HepG2 (cell line): ENCODE measurements around the gene NOL4L. TPM values are rescaled to one million over a fixed set of nuclear protein-coding genes. Genes with fewer than 3 reads are reported as not detected.

ENCODE experiments used
- ARID5B ChIP-seq: IDR thresholded peaks from 2 replicates; pipeline ENCODE4 v1.4.0; 2020; ENCODE audit warnings: mild to moderate bottlenecking, missing genetic modification reagents
- CHD2 ChIP-seq: IDR thresholded peaks from 2 replicates; pipeline ENCODE4 v1.6.1; 2011; ENCODE audit warnings: low read depth, low read length, improper control_type of control experiment
- EZH2 ChIP-seq: conservative IDR thresholded peaks from 2 replicates; pipeline ENCODE4 v1.6.1; 2012; ENCODE audit warnings: mild to moderate bottlenecking, low read depth, low read length, moderate library complexity
- KMT2B ChIP-seq: IDR thresholded peaks from 2 replicates; pipeline ENCODE4 v1.6.1; 2016; ENCODE audit warnings: missing genetic modification reagents, missing compliant biosample characterization
- MBD4 ChIP-seq: IDR thresholded peaks from 2 replicates; pipeline ENCODE4 v1.6.1; 2012; ENCODE audit warnings: low read length, inconsistent platforms, borderline replicate concordance
- NFE2L2 ChIP-seq: fragments of 150-350 bp; IDR thresholded peaks from 2 replicates; pipeline ENCODE4 v1.6.1; 2014; ENCODE audit warnings: low read length
- ONECUT2 ChIP-seq: sonication (generic); formaldehyde crosslinking; IDR thresholded peaks from 2 replicates; pipeline ENCODE4 v1.4.0; 2020; ENCODE audit warnings: missing genetic modification reagents
- PRDM10 ChIP-seq: sonication (generic); formaldehyde crosslinking; IDR thresholded peaks from 2 replicates; pipeline ENCODE4 v1.4.0; 2020; ENCODE audit warnings: low read depth, missing genetic modification reagents
- SMYD3 ChIP-seq: sonication (generic); formaldehyde crosslinking; IDR thresholded peaks from 2 replicates; pipeline ENCODE4 v1.8.1; 2023; ENCODE audit warnings: mild to moderate bottlenecking, missing genetic modification reagents
- SRSF9 ChIP-seq: fragments of 200-400 bp; formaldehyde crosslinking; IDR thresholded peaks from 2 replicates; pipeline ENCODE4 v1.6.1; 2018; ENCODE audit warnings: borderline replicate concordance, mild to moderate bottlenecking, low read depth, low read length; ENCODE audit not compliant: insufficient read depth, poor library complexity, severe bottlenecking
- TP53 ChIP-seq: sonication (generic); formaldehyde crosslinking; conservative IDR thresholded peaks from 2 replicates; pipeline ENCODE4 v1.4.0; 2020; ENCODE audit warnings: missing genetic modification reagents
- XBP1 ChIP-seq: sonication (generic); formaldehyde crosslinking; IDR thresholded peaks from 2 replicates; pipeline ENCODE4 v1.5.0; 2020; ENCODE audit warnings: missing genetic modification reagents
- ZMYM3 ChIP-seq: sonication (generic); formaldehyde crosslinking; IDR thresholded peaks from 2 replicates; pipeline ENCODE4 v1.5.1; 2020; ENCODE audit warnings: mild to moderate bottlenecking, missing genetic modification reagents
- ZNF30 ChIP-seq: sonication (generic); formaldehyde crosslinking; IDR thresholded peaks from 2 replicates; pipeline ENCODE4 v1.5.0; 2020; ENCODE audit warnings: mild to moderate bottlenecking, missing genetic modification reagents
- ZNF563 ChIP-seq: sonication (generic); formaldehyde crosslinking; IDR thresholded peaks from 2 replicates; pipeline ENCODE4 v1.8.0; 2022; ENCODE audit warnings: mild to moderate bottlenecking, moderate library complexity, missing genetic modification reagents
- ZNF639 ChIP-seq: conservative IDR thresholded peaks from 2 replicates; pipeline ENCODE4 v1.6.1; 2018; ENCODE audit warnings: missing genetic modification reagents
- ZSCAN29 ChIP-seq: sonication (generic); formaldehyde crosslinking; conservative IDR thresholded peaks from 2 replicates; pipeline ENCODE4 v1.4.0; 2020; ENCODE audit warnings: mild to moderate bottlenecking, missing genetic modification reagents
- polyA plus RNA-seq, 8 experiments: library from polyadenylated mRNA; depleted of rRNA in 3 of 8; stranded (reverse) in 7 of 8; unstranded in 1 of 8; fragments of >200 nt; fragmentation: Illumina TruSeq in 4 of 8; extraction: Trizol in 4 of 8; gene quantifications; 2 replicates each; pipeline versions ENCODE4 v1.2.1 to v1.2.3, GENCODE V29; 2011 to 2016; ENCODE audit warnings: low read depth in 4 of 8, missing spikeins in 1 of 8, mixed read lengths in 1 of 8; ENCODE audit not compliant: insufficient read depth in 1 of 8
- total RNA-seq, 5 experiments: library from RNA; depleted of rRNA; stranded (reverse); fragments of >200 nt; fragmentation: Illumina TruSeq; extraction: Trizol; gene quantifications; 2 replicates each; pipeline ENCODE4 v1.2.3, GENCODE V29; 2016; ENCODE audit warnings: low read depth in 1 of 5
- TF ChIP-seq, protein P1 (sequence below): sonication (generic); formaldehyde crosslinking; IDR thresholded peaks from 2 replicates; pipeline ENCODE4 v1.5.1; 2020; ENCODE audit warnings: missing genetic modification reagents, mild to moderate bottlenecking, borderline replicate concordance

NOL4L gene
- total and polyA plus RNA-seq, 2 of the 13 experiments (the other 11 are each of a cell fraction or from before 2014, with no cell fraction given): 16.6 to 35.4 TPM

DNA sequence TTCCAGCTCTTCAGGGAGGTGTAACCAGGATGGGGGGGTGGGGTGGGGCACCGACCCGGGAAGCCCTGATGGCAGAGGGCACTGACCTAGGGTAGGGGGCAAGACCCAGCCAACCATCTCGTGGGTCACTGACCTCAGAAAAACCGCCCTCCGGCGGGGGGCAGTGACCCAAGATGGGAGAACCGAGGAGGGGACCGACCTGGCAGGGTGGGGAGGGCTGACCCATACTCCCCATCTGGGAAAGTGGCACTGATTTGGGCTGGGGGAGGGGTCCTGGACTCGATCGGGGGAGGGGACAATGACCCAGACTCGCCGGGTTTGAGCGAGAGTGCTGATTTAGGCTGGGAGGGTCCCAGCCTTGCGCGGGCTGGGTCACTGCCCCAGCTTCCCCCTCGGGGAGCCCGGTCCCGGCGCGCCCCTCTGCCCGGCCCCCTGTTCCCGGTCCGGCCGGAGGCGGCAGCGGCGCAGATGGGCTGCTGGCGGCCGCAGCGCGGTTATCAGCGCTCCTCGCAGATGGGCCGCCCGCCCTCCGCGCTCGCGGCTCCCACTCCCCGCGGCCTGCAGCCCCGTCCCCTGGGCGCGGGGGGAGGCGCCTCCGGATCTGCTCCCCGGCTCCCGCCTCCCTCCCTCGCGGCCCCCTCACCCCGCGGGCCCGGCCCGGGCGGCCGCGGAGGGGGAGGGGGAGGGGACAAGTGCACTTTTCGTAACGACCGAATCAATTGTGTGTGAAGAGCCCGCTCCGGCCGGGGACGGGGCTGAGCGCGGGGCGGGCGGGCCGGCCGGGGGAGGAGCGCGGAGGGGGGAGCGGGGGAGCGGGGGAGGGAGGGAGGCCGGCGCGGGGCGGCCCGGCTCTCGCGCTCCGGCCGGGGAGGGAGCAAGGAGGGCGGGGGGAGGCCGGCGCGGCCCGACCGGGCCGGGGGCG lies 2.2 kb downstream of the NOL4L start (continued):
- TF ChIP-seq ZNF30 (0 out of 2 replicates have a peak, but pooled peaks have one; percentile 86), MBD4 (no peak), ZMYM3 (CRISPR knock-in tag) (no peak), ZSCAN29 (CRISPR knock-in tag) (no peak; the same call in 1 of the 2 replicates), ZNF563 (CRISPR knock-in tag) (peak; percentile 83), SMYD3 (CRISPR knock-in tag) (no peak), PRDM10 (CRISPR knock-in tag) (no peak), ARID5B (CRISPR knock-in tag) (peak; percentile 26; the same call in 1 of the 2 replicates), CHD2 (no peak), NFE2L2 (no peak), ZNF639 (CRISPR knock-in tag) (peak; percentile 93; the same call in 1 of the 2 replicates), KMT2B (CRISPR knock-in tag) (no peak), ONECUT2 (CRISPR knock-in tag) (no peak), EZH2 (no peak), TP53 (CRISPR knock-in tag) (no peak), SRSF9 (no peak), XBP1 (no peak)
- TF ChIP-seq, protein P1, sequence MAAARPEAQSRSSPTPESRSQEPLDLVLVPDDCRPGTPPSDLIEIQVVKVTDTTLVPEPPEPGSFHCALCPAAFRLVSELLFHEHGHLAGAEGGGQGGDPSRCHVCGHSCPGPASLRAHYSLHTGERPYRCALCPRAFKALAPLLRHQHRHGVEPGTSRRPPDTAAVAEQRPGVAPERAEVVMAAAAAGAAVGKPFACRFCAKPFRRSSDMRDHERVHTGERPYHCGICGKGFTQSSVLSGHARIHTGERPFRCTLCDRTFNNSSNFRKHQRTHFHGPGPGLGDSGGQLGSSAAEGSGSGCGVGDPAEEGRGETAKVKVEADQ: no peak
